RKO (cell line): ENCODE results near the gene RAPGEF2.
A peak's percentile ranks its signal among the peaks of the same experiment; 100 is the strongest.
"Not testable (repeated sequence)": the region's sequence is repeated elsewhere in the genome, so short reads cannot be mapped to it uniquely, and the experiment has no call there.

Experiments used
- DNase-seq: peaks from one replicate; pipeline ENCODE4 v3.0.0-alpha.2; 2016; ENCODE audit warnings: low spot score

Gene RAPGEF2

DNA sequence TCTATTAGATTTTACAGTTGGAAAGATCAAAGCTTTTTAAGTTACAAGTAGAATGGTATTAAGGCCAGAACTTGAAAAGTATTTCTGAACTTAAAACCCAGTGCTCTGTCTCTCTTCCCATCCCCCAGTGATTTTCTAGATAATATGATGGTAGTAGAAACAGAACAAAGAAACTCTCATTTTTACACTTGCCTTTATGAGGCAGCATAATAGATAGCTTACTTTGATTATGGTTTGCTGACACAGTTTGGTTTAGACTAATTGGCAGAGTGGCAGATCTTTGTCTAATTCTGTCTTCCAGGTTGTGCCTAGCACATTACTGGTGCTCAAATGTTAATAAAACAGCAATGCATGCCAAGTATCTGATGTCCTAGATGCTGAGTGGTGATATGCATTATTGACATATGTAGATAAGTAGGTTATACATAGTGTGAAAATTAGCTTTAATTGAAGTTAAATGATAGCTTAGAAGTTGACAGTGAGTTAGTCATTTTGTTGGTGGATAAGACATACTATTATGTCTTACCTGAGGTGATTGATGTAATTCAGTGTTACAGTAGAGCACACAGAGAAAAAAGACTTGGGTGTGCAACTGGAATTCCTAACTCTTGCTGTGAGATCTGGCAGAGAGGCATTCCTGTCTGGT is 4.3 kb upstream of the RAPGEF2 start:
- DNase-seq = no peak

DNA sequence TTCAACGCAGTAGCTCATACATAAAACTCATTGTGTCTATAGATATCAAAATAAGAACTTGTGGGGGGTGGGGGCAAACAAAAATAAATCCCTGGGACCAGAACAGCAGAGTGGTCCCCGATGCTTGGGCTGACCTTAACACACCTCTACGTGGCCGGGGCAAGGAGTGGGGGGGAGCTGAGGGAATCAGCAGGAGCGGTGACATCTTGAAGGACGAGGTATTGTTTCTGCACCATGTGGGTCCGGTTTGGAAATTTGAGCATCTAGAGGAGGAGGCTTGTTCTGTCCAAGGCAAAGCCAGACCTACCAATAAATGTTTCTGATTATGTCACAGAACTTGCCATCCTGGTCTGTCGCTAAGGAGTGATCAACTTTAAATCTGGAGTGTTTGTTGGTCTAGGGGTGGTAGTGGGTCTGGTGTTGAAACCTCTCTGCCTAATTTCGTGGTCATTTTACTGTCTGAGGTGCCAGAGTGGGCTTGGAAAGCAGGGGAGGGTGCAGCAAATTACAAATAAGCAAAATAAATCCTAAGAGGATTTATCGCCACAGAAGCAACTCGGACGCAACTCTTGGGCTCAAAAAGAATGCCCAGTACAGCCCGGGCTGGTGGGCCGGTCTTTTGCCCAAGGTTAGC is 774 bp upstream of the RAPGEF2 start:
- DNase-seq = no peak

DNA sequence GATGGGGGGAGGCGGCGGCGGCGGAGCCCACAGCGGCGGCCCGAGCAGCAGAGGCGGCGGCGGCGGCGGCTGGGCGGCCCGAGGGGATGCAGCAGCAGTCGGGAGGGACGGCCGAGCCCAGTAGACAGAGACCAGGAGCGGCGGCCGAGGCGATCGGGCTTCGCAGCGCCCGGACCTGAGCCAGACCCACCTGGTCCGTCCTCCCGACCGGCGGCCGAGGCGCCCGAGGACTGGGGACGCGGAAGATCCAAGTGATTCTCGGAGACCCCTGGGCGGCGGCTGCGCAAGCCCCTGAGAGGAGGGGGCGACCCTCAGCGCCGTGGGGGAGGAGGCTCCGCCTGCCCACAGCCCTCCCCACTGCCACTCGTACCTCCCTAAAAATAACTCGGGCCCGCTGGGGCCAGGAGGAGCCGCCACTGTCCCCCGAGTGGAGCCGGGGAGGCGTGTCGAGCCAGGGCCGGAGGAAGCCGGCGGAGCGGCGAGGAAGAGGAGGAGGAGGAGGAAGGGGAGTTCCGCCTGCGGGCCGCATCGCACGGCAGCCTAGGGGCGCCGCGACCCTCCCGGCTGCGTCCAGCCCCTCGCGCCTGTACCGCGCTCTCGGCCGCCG is 608 bp downstream of the RAPGEF2 start:
- DNase-seq = peak; percentile 42

DNA sequence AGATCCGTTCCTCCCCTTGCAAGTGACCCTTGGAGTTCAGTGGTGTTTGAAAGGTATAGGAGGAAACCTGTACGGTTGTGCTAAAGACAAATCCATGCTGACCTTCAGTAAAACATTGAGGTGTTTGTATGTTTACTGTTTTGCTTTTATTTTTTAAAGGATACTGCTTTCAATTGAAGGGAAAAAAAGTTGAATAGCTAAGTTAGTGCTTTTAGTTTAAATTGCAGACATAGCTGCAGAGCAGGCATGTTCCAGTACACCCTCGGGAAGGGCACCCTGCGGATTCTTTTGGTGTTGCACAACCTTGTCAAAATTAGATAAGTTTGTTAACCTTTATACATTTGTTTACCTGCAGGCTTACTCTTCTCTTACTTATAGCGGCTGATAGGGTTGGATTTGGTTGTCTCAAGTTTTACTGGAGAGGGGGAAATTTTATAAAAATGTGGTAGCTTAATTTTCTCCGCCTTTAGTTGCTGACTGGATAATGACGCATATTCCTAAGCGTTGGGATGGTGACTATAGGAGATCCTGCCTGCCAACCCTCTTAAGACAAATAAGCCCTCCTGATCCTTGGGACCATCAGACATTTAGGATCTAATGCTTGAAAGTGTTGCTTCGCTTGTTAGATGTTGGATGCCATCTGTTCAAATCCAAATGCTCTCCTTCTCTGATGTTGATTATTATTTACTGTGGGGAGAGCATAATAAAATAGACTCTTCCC is 2.0 kb downstream of the RAPGEF2 start:
- peak; percentile 73 for DNase-seq

DNA sequence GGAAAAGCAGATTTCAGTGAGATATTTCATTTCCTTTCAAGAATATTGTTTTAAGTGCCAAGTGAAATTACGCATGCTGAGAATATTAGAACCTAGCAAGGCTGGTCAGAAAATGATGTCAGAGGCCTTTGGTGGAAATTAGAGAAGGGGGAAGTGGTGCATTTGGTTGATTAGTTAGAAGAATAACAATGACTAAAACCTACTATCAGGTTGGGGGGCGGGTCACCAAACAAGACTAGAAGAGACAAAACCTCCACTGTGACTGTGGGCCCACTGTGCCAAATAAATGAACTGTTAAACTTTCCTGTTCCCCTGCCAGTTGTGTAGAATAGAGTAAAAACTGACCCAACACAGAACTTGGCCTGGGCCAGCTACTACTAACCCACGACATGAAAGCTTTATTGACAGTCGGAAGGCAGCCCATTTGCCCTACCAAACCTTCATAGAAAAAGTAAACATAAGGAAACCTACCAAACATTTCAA is 2.9 kb downstream of the RAPGEF2 start:
- DNase-seq = no peak

DNA sequence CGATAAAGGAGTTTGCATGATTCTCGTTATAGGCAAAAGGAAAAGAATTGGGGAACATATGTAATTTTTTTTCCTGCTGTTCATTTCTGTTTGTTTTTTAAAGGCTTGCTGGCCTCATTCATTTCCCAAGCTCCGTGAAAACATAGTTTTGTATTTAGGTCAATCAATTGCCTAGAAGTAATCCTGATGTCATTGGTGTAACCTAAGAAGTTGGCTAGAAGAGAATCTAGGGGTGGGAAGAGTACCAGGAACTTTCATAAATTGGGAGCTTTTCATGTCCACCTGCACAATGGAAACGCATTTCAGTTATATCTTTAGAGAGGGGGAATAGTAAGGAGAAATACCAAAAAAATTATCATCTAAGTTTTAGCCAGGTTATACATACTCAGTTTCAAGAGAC is 3.8 kb downstream of the RAPGEF2 start:
- DNase-seq = no peak

DNA sequence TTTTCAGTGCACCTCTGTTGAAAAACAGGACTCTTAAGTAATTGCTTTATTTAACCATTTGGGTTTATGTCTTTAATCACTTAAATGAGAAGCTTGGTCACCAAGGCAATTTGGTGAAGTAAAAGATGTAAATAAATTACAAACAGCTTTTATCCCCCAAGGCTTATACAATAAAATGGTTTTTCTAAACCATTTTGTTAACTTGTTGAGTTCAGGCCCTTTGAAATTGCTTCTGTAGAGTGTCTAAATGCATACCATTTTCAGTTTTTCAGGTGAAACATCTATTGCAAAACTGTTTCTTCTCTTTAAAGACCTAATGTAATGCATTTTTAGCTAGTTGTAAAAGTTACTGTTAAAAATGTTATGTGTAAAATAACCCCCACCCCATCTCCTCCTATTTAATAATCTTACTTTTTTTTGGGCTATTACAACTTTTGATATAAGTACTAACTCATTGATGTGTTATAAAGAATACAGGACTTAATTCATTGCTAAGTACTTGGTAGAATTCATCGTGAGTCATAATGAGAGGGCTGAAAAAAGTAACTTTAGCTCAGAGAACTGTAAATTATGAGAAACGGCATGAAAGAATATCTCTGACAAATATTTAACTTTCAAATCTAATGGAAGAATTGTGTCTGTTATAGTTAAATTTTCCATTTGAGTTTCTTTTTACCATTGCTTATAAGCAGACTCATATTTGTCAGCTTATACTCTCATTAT is 4.5 kb downstream of the RAPGEF2 start:
- peak; percentile 34 for DNase-seq

DNA sequence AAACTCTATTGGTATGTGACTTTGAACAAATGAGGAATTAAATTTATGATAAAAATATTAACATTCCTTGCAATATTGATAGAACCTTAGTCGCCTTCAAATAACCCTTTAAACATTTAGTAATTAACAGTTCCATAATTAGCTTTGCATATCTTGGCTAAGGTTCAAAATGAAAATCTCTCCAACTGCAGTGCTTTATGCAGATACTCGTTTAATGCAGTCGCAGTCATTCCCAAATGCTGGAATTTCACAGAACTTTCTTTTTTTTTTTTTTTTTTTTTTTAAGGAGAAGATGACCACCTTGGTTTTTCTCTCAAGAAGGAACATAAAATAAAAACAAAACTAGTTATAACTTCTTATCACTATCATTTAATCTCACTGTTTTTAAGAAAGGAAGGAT is 5.2 kb downstream of the RAPGEF2 start:
- no peak for DNase-seq

DNA sequence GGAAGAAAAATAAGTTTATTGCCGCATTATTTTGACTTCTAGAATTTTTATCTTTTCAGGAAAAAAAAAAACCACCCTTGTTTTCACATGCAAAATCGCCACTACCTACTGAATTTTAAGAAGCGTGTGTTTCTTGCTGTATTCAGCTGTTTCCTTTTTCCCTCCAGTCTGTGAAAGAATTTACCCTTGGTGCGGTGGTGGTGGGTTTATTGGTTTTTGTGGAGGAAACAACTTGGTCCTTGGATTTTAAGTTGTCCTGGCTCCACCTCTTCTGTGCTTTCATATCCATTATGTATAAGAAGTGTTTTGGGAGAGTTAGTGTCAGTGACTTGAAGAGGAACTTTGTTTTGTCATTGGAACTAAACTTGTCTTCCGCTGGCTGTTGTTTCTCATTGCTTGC is 8.1 kb downstream of the RAPGEF2 start:
- DNase-seq = no peak

DNA sequence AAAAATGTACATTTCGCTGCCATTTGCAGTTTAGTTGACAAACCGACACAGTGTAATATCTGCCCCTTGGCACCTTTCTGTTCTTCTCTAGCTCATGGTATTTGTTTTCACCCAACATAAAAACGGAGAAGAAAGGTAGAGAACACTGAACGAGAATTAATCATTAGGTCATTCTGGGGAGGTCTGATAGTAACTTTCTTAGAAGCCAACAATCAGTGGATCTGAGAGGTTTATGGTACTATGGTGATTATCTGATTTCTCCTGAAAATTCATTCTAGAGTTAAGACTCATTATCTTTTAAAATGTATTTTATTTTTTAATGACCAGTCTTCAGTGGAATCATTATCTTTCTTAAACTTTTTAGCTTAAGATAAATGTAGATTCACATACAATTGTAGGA is 8.5 kb downstream of the RAPGEF2 start:
- no peak for DNase-seq

DNA sequence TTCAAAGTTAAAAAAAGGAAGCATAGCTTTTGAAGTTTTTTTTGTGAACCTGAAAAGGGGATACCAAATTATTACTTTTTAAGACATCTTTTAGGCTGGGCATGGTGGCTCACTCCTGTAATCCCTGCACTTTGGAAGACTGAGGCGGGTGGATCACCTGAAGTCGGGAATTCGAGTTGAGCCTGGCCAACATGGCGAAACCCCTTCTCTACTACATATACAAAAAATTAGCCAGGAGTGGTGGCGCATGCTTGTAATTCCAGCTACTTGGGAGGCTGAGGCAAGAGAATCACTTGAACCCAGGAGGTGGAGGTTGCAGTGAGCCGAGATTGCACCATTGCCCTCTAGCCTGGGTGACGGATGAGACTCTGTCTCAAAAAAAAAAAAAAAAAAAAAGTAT is 10.5 kb downstream of the RAPGEF2 start:
- not testable (repeated sequence) for DNase-seq

DNA sequence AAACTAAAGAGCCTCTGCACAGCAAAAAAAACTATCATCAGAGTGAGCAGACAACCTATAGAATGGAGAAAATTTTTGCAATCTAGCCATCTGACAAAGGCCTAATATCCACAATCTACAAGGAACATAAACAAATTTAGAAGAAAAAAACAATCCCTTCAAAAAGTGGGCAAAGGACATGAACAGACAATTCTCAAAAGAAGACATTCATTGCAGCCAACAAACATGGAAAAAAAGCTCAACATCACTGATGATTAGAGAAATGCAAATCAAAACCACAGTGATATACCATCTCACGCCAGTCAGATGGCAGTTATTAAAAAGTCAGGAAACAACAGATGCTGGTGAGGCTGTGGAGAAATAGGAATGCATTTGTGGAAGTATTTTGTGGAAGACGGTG is 13.2 kb downstream of the RAPGEF2 start:
- not testable (repeated sequence) for DNase-seq

DNA sequence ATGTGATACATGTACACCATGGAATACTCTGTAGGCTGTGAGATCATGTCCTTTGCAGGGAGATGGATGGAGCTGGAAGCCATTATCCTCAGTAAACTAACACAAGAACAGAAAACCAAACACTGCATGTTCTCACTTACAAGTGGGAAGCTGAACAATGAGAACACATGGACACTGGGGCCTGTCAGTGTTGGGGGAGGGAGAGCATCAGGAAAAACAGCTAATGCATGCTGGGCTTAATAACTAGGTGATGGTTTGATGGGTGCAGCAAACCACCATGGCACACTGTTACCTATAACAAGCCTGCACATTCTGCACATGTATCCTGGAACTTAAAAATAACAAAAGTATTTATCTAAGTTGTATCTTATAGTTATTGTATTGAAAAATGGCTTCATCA is 13.8 kb downstream of the RAPGEF2 start:
- DNase-seq = not testable (repeated sequence)

DNA sequence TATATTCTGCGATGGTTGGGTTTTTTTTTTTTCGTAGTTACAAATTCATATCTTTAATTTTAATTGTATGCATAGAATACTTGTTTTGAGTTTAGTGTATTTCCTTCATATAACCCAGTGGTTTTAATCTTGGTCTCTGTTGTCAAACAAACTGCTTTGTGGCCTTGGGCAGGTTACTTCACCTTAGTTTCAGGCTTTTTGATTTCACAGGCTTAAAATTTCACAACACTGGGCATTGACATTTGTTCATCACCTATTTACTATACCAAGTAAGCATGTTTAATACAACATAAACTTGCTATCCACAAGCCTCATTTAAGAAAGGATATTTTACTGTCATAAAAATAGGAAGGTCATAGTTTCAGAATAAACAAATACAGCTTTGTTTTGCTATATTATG is 14.7 kb downstream of the RAPGEF2 start:
- DNase-seq = no peak

DNA sequence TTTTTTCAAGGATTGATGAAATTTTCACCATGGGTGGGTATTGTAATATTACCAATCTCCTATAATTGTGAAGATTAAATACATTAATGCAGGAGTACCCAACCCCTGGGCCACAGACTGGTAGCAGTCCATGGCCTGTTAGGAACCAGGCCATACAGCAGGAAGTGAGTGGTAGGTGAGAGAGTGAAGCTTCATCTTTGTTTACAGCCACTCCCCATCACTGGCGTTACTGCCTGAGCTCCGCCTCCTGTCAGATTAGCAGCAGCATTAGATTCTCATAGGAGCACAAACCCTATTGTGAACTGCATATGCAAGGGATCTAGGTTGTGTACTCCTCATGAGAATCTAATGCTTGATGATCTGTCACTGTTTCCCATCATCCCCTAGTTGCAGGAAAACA is 15.1 kb downstream of the RAPGEF2 start:
- DNase-seq = no peak

DNA sequence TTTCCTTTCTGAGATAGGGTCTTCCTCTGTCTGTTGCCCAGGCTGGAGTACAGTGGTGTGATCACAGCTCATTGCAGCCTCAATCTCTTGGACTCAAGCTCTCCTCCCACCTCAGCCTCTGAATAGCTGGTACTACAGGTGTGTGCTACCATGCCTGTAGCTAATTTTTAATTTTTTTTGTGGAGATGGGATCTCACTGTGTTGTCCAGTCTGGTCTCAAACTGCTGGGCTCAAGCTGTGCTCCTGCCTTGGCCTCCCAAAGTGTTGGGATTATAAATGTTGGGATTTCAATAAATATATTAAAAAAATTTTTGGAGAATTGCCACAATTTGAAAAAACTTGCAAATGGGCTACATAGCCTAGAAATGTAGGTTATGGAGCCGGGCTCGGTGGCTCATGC is 18.5 kb downstream of the RAPGEF2 start:
- DNase-seq = no peak

DNA sequence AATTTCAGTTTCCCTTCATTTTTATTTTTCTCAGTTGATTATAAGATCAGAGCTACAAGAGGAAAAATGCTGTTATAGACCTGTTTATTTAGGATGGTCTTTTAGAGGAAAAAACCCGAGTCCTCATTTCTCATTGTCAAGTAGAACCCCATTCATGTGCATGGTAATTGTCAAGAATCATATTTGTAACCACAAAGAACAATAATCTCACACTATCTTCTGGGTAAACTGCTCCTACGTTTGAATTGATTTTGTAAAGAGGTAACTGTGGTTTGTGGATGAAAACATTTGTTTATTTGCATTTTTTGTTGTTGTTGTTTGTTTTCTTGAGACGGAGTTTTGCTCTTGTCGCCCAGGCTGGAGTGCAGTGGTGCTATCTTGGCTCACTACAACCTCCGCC is 23.8 kb downstream of the RAPGEF2 start:
- DNase-seq = no peak

DNA sequence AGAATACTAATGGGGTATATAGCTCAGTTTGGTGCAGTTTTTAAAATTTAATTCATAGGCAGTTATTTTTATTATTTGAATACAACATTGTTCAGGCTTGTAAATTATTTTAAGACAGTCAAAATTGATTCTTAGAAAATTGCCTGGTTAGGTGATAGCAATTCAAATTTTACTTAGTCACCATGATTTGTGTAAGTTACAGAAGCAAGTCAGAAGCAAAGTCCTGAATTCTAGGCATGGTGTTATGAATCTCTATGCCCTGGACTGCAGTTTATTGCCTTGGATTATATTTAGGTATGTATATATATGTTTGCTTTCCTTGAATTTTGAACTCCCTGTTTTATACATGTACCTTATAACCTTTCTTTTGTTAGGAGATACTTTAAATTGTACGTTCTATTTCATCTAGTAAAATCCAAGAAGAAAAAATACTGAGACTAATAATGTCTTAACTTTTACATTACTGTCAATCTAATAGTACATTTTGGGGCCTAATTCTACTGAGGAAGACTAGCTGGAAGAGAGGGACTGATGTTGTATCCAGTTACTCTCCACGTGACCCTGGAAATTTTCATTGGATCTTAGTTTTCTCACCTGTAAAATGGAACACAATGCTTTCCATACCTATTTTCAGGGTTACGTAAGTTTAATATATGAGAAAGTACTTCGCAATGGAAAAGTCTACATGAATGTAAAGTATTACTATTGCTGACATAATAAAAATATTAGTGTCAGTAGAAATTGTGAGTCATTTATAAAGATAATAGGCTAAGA is 25.1 kb downstream of the RAPGEF2 start:
- no peak for DNase-seq

DNA sequence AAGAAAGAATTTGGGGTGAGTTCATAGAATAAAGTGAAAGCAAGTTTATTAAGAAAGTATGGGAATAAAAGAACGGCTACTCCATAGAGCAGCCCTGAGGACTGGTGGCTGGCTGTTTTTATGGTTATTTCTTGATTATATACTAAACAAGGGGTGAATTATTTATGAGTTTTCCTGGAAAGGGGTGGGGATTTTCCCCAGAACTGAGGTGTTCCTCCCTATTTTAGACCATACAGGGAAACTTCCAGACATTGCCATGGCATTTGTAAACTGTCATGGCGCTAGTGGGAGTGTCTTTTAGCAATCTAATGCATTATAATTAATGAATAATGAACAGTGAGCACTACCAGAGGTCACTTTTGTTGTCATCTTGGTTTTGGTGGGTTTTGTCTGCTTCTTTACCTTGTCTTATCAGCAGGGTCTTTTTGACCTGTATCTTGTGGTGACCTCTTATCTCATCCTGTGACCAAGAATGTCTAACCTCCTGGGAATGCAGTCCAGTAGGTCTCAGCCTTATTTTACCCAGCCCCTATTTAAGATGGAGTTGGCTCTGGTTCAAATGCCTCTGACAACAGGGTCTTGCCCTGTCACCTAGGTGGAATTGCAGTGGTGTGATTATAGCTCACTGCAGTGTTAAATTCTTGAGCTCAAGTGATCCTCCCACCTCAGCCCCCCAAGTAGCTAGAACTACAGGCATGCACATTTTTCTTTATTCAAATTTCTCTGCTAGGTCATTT is 27.1 kb downstream of the RAPGEF2 start:
- no peak for DNase-seq

DNA sequence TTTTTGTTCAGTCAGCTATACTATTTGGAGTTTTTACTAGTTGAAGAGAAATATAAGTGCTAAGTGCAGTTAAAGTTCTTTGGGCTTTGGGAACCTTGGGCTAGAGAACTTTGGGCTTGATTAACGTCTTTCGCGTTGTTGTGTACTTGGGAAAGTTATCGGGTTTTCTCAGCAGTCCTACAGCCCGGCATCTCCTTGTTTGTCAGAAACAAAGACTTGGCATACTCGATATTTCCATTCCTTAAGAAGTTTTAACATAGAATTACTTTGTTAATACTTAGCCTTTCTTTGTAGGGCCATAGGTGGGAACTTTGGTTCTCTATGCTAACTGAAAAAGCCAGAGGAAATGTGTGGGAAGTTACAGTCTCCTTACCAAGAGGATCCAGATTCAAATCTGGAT is 28.7 kb downstream of the RAPGEF2 start:
- no peak for DNase-seq

DNA sequence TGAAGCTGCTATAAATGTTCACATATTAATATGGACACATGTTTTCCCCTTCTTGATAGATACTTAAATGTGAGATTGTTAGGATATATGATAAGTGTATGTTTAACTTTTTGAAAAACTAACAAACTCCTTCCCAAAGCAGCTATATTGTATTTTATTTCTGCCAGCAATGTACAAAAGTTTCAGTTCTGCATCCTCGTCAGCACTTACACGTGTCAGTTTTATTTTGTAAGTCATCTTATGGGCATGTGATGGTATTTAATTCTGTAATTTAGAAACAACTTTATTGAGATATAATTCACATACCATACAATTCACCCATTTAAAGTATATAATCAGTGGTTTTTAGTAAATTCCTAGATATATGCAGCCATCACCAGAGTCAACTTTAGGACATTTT is 31.6 kb downstream of the RAPGEF2 start:
- no peak for DNase-seq
